ENCODE measurements around the gene PER2. TPM values are rescaled to one million over a fixed set of nuclear protein-coding genes. Genes with fewer than 3 reads are reported as not detected.
A peak's percentile ranks its signal among the peaks of the same experiment; 100 is the strongest.
"Not testable (repeated sequence)": the region's sequence is repeated elsewhere in the genome, so short reads cannot be mapped to it uniquely, and the experiment has no call there.

Gene PER2
- total and polyA plus RNA-seq, 8 donors = 7.7 to 14.2 (median 8.8) TPM

- H3K4me1 ChIP-seq = no peaks in the 10 kb centered on the region
- no peak for ATAC-seq
- intact Hi-C loops (cut with DNase I) = no loop called here
- no peaks in the 10 kb centered on the region for H3K9me3 ChIP-seq
- H3K4me3 ChIP-seq = no peak overlapping the region
- peaks cover 0 to 24% of the 10 kb centered on the region in 2 donors for H3K36me3 ChIP-seq
- no peak for DNase-seq
- no peak overlapping the region for H3K27ac ChIP-seq
- no peak for TF ChIP-seq CTCF (IDR thresholded peaks at IDR 0.05)
- H3K27me3 ChIP-seq = no peaks in the 10 kb centered on the region
Measured at GRCh38 chr2:238336151-238336550, 47.7 kb upstream of the PER2 start.

GRCh38 chr2:238335591-238335990, 47.2 kb upstream of the PER2 start:
- DNase-seq; H3K9me3 ChIP-seq; H3K27me3 ChIP-seq; H3K4me1 ChIP-seq; ATAC-seq; H3K4me3 ChIP-seq; intact Hi-C loops (cut with DNase I); H3K27ac ChIP-seq: not testable (repeated sequence)
- peaks cover 0 to 24% of the 10 kb centered on the region in 2 donors for H3K36me3 ChIP-seq

DNA sequence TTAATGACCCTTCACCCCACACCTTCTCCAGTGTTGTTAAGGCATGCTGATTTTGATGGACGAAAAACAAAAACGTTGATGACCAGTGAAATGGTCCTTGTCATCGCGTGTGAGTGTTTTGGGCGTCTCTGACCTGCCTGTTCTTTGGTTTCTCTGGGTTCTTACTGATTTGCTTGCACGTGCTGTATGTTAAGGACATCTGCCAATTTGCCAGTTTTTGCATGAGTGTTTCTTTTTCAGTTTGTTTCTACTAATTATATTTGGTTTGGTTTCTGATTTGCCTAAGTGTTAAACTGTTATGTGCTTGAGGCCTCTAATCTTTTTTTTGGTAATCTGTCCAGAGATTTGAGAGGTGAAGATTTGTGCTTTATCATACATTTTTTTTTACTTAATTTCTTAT, 46.5 kb upstream of the PER2 start:
- ATAC-seq = no peak
- intact Hi-C loops (cut with DNase I) = no loop called here

DNA sequence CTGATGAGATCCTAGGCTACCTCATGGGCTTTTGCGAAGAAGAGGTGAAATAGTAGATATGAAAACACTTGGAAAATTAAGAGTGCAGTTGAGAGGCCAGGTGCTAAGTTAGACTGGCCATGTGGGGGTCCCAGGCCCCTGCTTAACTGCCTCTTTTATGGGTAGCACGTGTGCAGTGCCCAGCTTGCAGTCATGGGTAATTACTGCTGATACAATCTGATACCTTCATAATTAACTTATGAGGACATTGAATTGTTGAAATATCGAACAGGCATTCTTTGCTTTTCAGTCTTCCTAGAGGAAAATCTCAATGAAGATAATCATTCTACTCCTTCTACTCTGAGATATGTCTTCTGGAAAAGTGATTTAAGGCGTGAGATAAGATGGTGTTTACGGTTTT, 43.5 kb upstream of the PER2 start:
- TF ChIP-seq CTCF (IDR thresholded peaks at IDR 0.05) = no peak
- H3K27me3 ChIP-seq = no peaks in the 10 kb centered on the region
- no peak overlapping the region for H3K4me3 ChIP-seq
- H3K4me1 ChIP-seq = no peaks in the 10 kb centered on the region
- peaks cover 0 to 43% of the 10 kb centered on the region in 2 donors for H3K36me3 ChIP-seq
- H3K9me3 ChIP-seq = no peaks in the 10 kb centered on the region
- DNase-seq = no peak
- no peak overlapping the region for H3K27ac ChIP-seq
- intact Hi-C loops (cut with DNase I) = no loop called here
- no peak for ATAC-seq

More for the DNA sequence above, 46.5 kb upstream of the PER2 start:
- Histone ChIP-seq H3K27ac (no peak overlapping the region), H3K27me3 (no peaks in the 10 kb centered on the region), H3K4me3 (no peak overlapping the region), H3K9me3 (no peaks in the 10 kb centered on the region), H3K4me1 (no peaks in the 10 kb centered on the region), H3K36me3 (peaks cover 0 to 31% of the 10 kb centered on the region in 2 donors)
- DNase-seq = no peak
- no peak for TF ChIP-seq CTCF (IDR thresholded peaks at IDR 0.05)

DNA sequence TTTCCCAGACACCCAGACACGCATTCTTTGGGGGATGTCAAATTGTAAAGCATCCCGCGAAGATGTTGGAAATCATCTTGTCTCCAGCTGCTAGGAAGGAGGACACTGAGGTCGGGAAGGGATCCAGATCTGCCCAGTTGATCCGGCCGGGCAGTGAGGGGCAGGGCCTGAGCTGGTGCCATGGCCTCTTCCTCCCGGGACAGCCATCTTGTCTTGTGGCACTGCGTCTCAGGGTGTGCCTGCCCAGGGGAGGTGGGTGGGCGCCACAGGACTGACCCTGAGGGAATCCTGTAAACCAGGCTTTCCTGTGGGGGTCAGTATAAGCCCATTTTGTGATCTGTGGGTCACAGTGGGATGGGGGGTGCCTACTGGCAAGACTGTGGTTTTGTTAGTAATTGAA, 42.0 kb upstream of the PER2 start:
- H3K4me1 ChIP-seq = no peaks in the 10 kb centered on the region
- peaks cover 0 to 48% of the 10 kb centered on the region in 2 donors for H3K36me3 ChIP-seq
- intact Hi-C loops (cut with DNase I) = no loop called here
- no peaks in the 10 kb centered on the region for H3K9me3 ChIP-seq
- TF ChIP-seq CTCF (IDR thresholded peaks at IDR 0.05) = no peak
- H3K4me3 ChIP-seq = no peak overlapping the region
- no peak for ATAC-seq
- H3K27me3 ChIP-seq = no peaks in the 10 kb centered on the region
- H3K27ac ChIP-seq = no peak overlapping the region
- peak in 1 of 4 donors; percentile 73 for DNase-seq

DNA sequence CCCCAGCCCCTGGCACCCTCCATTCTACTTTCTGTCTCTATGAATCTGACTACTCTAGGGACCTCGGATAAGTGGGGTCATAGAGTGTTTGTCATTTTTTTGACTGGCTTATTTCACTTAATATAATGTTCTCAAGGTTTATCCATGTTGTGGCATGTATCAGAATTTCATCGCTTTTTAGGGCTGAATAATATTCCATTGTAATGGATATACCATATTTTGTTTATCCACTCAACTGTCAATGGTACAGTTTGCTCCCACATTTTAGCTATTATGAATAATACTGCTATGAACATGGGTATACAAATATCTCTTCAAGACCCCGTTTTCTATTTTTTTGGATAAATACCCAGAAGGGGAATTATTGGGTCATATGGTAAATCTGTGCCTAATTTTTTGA, 39.3 kb upstream of the PER2 start:
- ATAC-seq (no peak), DNase-seq (no peak)
- no peaks in the 10 kb centered on the region for H3K9me3 ChIP-seq
- no peaks in the 10 kb centered on the region for H3K27me3 ChIP-seq
- peaks cover 0 to 40% of the 10 kb centered on the region in 2 donors for H3K36me3 ChIP-seq
- no peaks in the 10 kb centered on the region for H3K4me1 ChIP-seq
- no peak overlapping the region for H3K27ac ChIP-seq
- no peak overlapping the region for H3K4me3 ChIP-seq
- no peak for TF ChIP-seq CTCF (IDR thresholded peaks at IDR 0.05)
- intact Hi-C loops (cut with DNase I) = no loop called here
